HG02870 (cell line): Measurements from ENCODE around the gene FBXW8.
A peak's percentile ranks its signal among the peaks of the same experiment; 100 is the strongest.

Experiments
- ATAC-seq: cut with Tn5 transposase; IDR thresholded peaks from one replicate; pipeline ENCODE4 v1.9.1; 2021; ENCODE audit warnings: mild to moderate bottlenecking, moderate library complexity; ENCODE audit not compliant: unreplicated experiment

Gene FBXW8, protein sequence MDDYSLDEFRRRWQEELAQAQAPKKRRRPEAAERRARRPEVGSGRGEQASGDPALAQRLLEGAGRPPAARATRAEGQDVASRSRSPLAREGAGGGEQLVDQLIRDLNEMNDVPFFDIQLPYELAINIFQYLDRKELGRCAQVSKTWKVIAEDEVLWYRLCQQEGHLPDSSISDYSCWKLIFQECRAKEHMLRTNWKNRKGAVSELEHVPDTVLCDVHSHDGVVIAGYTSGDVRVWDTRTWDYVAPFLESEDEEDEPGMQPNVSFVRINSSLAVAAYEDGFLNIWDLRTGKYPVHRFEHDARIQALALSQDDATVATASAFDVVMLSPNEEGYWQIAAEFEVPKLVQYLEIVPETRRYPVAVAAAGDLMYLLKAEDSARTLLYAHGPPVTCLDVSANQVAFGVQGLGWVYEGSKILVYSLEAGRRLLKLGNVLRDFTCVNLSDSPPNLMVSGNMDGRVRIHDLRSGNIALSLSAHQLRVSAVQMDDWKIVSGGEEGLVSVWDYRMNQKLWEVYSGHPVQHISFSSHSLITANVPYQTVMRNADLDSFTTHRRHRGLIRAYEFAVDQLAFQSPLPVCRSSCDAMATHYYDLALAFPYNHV

DNA sequence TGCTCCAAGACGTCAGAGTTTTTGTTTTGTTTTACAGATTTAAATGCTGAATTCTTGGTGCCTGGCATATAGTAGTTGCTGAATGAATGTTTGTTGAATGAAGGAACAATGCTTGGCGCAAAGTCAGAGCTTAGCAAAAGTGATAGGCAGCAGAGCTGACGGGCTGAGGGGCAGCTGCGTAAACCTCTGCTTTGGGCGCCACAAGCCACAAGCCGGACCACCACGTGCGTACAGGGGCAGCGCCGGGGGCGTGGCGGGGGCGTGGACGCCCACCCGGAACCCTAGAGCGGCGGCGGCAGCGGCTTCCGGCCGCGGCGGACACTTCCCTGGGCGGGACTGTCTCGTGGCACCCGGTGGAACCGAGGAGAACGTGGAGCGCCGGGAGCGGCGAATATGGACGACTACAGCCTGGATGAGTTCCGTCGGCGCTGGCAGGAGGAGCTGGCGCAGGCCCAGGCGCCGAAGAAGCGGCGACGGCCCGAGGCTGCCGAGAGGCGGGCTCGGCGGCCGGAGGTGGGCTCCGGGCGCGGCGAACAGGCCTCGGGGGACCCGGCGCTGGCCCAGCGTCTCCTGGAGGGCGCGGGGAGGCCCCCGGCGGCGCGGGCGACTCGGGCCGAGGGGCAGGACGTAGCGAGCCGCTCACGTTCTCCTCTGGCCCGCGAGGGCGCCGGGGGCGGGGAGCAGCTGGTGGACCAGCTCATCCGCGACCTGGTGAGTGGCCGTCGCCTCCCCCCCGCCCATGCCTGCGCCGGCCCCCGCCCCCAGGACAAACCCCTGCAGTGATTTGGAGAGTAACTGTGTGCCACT is at the start of gene FBXW8:
Gene FBXW8 (plus strand): TSS at position 306 of the 807 bp plus-strand sequence. CDS start 88 bp downstream, at position 394.
- peak; percentile 83 for ATAC-seq

DNA sequence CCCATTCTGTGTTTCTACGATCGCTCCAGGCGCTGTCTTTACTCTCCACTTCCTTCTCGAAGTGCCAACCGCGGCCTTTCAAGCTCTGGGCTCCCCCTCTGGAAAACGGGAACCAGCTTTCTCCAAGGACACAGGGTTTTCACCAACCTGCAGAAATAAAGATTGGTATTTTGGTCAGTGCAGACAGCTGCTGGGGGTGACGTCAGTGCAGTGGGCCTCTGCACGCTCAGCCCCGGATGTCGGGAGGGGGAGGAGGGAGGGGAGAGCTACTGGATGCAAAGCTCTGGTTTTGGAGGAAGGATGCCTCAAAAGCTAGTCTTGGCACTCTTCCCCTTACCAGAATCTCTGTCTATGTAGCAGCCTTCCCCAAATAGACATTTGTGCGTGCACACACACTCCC is 49.4 kb upstream of the FBXW8 start:
- ATAC-seq: peak; percentile 70

DNA sequence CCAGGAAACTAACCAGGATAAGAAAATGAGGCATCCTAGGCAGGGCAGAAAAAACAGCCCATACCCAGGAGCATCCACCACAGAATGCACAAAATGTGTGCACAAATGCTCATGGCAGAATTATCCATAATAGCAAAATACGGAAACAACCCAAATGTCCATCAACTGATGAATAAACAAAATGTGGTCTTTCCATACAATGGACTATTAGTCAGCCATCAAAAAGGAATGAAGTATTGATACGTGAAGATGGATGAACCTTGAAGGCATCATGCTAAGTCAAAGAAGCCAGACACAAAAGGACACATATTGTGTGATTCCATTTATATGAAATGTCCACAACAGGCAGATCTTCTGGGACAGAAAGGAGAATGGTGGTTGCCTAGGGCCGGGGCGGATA is 48.6 kb upstream of the FBXW8 start:
- ATAC-seq: no peak

DNA sequence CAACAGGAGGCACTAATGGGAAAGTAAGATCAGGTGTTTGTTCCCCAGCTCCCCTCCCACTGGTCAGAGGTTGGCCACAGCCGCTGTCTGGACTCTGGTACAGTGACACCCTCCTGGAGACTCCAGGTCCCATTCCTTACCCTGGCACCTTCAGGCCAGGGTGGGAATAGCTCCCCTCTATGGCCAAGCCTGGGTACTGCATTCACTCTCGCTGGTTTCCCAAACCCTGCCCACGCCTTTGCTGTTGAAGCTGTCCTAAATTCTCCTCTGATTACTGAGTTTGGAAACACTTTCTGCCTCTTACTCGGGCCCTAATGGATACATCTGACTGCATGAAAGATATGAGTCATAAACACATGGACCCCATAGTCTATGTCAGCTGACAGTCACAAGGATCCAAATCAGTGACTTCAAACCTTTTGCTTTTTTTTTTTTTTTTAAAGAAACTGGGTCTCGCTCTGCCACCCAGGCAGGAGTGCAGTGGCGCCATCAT is 47.4 kb upstream of the FBXW8 start:
- no peak for ATAC-seq

DNA sequence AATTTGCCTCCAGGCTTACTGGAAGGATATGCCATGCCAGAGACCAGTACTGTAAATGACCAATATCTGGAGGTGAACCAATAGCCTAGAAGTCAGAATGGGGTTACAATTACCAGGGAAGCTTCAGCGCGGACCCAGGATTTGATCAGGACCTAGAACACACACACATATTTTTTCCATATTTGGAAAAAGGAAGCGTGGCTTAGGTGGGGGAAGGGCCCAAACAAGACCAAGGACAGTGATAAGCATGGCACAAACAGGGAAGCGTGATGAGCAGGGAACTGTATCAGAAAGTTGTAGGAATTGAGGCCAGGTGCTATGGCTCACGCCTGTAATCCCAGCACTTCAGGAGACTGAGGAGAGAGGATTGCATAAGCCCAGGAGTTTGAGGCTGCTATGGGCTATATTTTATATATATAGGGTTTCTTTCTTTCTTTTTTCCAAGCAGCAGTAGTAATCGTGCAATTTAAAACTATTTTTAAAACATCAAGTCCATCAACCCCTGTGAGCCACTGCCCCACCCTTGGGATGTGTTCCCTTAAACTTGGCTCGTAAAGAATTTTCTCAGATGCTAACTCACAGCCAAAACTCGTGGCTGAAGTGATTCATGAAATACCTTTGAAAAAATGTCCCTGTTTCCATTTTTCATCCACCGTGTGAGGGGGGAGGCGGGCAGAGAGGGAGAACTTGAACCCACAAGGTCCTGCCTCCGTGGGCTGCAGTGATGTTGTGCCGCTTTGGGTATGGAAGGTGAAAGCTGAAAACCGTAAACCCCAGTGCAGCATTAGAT is 46.2 kb upstream of the FBXW8 start:
- no peak for ATAC-seq

DNA sequence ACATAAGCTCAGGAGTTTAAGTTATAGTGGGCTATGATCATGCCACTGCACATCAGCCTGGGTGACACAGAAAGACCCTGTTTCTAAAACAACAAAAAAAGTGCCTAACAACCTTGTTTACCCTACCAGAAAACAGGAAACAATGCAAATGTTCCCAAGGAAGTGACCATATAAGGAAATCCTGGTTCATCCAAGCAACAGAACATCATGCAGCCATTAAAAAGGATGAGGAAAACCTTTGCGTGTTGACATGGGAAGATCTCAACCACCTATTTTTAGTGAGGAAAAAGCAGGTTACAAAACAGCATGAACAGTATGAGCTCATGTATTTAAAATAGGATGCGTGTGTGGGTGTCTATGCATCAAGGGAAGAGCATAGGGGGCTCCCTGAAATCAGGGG is 43.2 kb upstream of the FBXW8 start:
- ATAC-seq: no peak

DNA sequence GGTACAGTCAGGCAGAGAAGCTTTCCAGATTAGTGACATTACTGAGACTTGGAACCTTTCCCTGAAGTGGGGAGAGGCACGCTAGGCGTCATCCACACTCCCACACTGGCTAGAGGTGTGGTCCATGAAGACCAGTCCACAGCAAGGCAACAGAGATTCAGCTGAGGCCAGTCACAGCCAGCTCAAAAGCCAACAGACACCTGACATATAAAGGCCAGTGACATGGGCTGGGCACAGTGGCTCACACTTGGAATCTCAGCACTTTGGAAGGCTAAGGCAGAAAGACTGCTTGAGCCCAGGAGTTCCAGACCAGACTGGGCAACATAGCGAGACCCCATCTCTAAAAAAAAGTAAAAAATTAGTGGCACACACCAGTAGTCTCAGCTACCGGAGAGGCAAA is 40.4 kb upstream of the FBXW8 start:
- ATAC-seq: no peak

DNA sequence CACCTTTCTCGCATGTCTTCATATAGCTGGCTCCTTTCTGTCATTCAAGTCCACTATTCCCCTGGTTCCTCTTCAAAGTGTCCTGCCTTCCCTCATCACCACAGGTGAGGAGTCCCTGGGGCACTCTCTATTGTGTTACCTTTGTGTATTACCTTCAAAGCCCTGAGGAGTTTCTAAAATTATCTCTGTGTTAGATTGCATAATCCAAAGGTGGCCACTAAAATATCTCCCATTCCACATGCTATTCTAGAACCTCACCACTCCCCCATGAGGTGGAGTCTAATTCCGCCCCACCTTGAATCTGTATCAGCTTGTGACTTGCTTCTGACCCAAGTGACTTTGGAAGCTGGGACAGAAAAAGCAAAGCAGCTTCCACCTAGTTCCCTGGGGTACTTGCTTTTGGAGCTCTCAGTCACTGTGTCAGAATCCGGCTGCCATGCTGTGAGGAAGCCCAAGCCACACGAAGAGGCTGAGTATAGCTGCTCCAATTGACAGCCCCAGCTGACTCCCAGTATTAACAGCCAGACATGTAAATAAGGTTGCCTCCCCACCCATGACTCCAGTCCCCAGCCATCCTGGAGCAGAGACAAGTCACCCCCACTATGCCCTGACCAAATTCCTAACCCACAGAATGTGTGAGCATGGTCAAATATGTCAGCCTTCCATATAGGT is 36.3 kb upstream of the FBXW8 start:
- no peak for ATAC-seq

DNA sequence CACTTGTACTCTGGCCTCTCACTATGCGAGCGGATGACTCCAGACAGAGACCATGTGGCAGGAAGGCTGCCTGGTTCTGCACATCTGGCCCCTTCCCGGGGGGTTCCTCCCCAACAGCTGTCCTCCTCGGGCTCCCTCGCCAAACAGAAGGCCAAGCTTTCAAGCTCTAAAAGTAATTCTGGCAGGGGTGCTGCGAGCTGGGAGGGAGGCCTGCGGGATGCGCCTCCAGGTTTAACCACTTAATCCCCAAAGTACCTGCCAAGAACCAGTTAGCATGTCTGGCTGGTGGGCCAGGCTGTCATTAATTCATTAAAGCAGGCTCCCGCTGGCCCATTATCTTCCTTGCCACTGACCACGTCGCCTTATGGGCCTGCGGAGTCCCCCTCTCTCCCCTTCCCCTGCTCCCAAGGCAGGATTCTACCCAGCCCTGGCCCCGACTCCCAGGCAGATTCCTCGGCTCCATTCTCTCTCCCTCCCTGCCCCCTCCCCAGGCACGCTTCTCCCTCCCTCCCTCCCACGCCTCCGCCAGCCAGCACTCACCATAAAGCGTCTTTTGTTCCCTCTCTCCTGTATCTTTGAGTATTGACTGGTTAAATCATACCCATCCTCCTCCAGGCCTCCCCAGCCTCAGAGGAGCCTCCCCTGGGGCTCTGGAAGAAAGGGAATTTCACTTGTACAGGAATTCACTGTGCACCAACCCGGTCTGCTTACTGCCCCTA is 34.4 kb upstream of the FBXW8 start:
- no peak for ATAC-seq

DNA sequence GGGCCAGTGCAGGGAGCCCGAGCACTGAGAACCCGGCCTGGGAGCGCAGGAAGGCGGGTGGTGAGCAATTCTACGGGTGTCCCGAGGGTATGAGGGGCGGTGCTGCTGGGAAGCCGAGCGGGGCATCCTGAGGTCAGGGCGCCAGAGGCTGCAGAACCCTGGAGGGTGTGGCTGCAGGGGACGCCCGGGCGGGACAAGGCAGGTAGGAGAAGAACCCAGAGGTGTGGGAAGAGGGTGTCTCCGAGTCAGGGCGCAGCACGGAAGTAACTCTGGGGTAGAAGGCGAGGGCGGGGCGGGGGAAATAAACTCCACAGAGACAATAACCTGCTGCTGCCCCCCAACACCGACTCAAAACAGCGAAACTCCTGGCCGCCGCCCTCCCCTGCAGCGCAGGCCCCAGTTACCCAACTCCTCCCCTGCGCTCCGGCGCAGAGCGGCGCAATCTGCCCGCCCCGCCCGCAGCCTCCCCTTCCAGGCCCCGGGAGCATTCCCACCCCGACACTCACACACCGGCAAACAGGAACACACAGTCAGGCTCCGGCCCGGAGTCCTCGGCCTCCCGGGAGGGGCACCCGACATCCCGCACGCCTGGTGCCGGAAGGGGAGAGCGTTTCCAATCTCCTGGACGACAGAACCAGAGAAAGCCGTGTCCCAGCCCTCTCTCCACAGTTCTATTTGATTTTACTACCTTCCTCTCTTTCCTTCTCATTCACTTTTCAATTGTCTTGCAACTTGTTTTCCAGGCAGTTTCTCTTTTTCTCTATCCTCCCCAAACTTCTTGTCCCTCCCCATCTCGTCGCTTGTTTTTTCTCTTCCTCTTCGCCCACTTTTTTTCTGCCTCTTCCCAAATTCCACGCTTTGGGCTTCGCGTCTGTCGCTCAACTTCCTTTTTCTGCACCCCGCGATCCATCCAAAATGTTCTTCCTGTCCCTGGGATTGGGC is 31.9 kb upstream of the FBXW8 start:
- no peak for ATAC-seq

DNA sequence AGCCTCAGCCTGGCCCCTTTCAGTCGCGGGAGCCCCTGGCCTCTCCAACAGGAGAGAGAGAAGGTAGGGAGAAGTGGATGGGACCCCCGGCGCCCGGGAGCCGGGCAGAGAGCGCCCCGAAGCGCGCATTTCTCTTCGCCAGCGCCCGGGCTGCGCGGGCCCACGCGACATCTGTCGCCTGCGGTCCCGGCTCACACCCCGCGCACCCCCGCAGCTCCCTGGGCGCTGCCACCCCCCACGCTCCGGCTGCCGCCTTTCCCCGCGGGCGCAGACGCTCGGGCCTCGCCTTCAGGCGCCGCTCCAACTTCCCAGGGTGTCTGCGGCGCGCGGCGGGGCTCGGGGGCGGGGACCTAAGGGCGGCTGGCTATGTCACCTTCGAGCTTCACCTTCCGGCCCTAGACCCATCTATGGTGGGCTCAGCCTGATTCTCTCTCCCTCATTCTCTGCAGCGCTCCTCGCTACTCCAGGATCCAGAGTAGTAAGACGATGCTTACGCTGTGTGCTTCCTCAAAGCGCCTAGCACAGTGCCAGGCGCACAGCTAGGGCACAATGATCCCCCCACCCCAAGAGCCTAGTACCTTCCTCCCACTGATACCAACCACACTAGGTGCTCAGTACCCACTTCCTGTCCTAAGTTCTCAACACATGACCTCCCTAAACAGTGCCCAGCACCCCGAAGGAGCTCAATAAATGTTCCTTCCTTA is 31.1 kb upstream of the FBXW8 start:
- ATAC-seq: no peak

DNA sequence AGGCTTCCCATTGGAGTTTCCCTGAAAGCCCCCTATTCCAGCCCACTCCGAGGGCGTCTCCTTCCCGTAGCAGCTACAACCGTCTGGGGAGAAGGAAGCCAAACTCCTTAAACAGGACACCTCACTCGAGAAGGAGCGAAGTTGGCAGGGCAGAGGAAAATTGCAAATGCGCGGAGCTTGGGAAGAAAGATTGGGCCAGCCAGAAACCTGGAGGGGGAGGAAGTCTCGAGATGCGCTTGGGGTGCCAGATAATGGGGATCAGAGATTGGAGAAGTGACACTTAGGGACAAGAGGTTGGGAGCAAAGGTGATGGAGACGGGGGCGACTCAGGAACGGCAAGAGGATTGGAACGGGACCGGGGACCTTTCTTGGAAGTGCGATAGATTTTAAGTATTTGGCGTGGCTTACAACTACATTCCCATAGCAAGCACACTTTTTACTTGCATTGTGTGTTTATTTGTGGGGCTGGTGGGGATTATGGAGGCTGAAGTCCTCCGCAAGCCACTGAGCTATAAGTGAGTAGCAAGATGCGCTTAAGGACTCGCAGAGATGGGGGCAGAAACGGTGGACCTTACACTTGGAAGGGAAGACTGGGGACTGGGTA is 30.4 kb upstream of the FBXW8 start:
- ATAC-seq: no peak

DNA sequence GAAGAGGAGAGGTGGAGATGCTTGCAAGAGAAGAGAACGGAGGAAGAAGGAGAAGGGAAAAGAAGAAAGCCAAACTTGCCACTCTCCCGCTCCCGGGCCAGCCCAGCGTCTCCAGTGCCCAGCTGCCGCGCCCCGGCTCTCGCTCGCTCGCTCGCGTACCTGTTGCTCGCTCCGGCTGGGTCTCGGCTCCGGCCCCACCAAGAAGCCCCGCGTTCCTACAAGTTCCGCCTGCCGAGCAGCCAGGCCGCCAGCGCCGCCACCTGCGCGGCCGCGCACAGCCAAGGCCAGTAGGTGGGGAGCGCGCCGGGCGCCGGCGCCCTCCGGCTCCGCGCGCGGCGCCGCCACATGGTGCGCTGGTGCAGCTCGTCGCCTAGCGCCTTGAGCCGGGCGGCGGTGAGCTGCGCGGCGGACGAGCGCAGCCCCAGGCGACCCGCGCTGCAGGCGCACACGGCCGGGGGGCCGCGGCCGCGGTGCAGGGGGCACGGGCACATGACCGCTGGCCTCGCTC is 29.9 kb upstream of the FBXW8 start:
- ATAC-seq: peak; percentile 50

DNA sequence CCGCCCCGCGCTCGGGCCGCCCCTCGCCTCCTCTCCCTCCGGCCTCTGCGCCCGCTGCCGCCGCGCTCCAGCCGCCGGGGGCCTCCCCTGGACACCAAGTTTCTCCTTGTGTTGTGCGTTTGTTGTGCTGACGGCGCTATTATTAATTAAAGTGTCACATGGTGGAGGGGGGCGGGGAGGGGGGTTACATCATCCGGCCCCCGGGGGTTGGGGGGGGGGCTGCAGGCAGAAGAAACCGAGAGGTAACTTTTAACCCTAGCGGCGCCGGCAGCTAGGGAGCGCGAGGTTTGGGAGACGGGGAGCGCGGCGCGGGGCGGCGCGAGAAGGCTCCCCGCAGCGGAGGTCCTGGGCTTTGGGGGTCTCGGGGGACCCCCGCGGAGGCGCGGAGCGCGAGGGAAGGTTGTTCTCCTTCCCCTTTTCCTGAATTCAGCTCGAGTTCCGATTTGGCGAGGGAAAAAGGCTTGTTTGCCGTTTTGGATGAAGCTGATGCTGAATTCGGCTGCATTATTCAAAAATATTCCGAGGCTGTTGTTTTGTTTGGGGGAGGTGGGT is 29.3 kb upstream of the FBXW8 start, which contains the start of gene HRK:
Gene HRK (minus strand): TSS at position 117 of the 552 bp plus-strand sequence. CDS start 134 bp downstream, outside the sequence.
- ATAC-seq: peak; percentile 8

DNA sequence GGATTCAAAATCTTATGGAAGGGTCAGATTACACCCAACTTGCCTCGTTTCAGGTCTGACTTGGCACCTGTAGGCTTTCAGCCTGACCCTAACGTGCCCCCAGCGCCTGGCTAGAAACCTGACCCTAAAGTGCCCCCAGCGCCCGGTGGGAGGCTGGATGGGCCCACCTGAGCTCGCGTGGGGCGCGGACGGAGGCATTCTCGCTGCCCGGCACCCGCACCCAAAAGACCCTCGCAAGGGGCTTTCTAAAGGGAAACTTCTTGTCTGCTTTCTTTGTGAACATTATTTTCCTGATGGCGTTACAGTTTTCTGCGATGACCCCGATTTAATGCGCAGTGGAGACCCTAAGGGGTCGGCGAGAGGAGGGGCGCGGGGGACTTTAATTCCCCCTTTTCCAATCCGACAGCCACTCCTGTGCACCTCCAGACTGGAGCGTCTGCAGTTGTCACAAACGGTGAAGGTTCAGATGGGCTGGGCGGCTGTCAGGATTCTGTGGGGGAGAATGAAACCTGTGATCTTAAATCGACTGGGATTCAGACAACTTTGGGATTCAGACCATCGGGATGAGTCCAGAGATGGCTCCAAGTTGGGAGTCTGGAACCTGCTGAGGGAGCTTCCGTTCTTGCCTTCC is 28.8 kb upstream of the FBXW8 start:
- ATAC-seq: no peak

DNA sequence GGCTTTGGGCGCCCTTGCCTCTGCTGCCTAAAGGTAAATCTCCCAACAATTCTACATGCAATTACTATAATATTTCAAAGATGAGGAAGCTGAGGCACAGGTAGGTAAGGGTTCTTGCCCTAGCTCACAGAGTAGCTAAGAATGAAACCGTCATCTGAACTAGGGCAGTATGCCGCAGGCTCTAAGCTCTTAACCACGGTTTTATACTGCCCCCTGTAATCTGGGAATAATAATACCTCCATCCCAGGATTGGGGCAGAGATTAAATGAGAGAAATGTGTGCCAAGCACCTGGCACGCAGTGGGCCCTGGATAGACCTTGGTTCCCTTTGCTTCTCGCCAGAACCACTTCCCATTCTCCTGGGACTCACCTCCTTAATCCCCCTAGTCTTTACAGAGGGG is 28.0 kb upstream of the FBXW8 start:
- ATAC-seq: no peak
